Testis (tissue), 5 donors: ENCODE data around the gene RANBP17. TPM values are rescaled to one million over a fixed set of nuclear protein-coding genes. Genes with fewer than 3 reads are reported as not detected.

Experiments
- DNase-seq: peaks from one replicate; pipeline ENCODE4 v3.0.0-alpha.2; 2019
- H3K27ac ChIP-seq, 2 donors: fragments of 200-600 bp; sonication (generic); one replicate each; pipeline ENCODE4 v1.5.1; 2019
- H3K27me3 ChIP-seq: fragments of 200-600 bp; sonication (generic); one replicate; pipeline ENCODE4 v1.5.1; 2019
- H3K36me3 ChIP-seq: fragments of 200-600 bp; sonication (generic); one replicate; pipeline ENCODE4 v1.5.1; 2017; ENCODE audit warnings: low read depth; ENCODE audit errors: missing control alignments
- H3K4me1 ChIP-seq: fragments of 200-600 bp; sonication (generic); one replicate; pipeline ENCODE4 v1.5.1; 2019
- H3K4me3 ChIP-seq, 2 donors: fragments of 200-600 bp; sonication (generic); one replicate each; pipeline ENCODE4 v1.5.1; 2017 to 2019
- H3K9me3 ChIP-seq: fragments of 200-600 bp; sonication (generic); one replicate; pipeline ENCODE4 v1.5.1; 2017
- POLR2A ChIP-seq: fragments of 450-650 bp; IDR thresholded peaks from one replicate; pipeline ENCODE4 v1.6.1; 2017; ENCODE audit warnings: antibody characterized with exemption, mild to moderate bottlenecking, moderate library complexity
- WGBS, 2 donors: methylation state at CpG; one replicate each; pipeline ENCODE4 v1.1.5; 2018; 5-methylcytosine and 5-hydroxymethylcytosine counted together
- intact Hi-C: fragments of 100-400 bp; cut with DNase I; formaldehyde crosslinking; loops from one replicate; pipeline ENCODE4 v1.15.1; 2023; ENCODE audit warnings: low total_unique reads
- long read RNA-seq, 2 donors: transcript quantifications; one replicate each; lab custom pipeline, GENCODE V29; 2026
- polyA plus RNA-seq: library from polyadenylated mRNA; stranded (reverse); fragments of 350-450 nt; fragmentation: Illumina TruSeq; extraction: RNeasy Lipid Tissue Mini Kit (QIAGEN cat#74804); gene quantifications from one replicate; pipeline ENCODE4 v1.2.3, GENCODE V29; 2014; ENCODE audit warnings: low read depth, low replicate concordance; ENCODE audit not compliant: insufficient read depth
- total RNA-seq, 2 donors: library from RNA; depleted of rRNA; stranded (reverse); fragments of >200 nt; gene quantifications; one replicate each; pipeline ENCODE4 v1.2.3, GENCODE V29; 2016
- TF ChIP-seq, protein P1 (sequence below), 3 experiments: fragments of 450-650 bp in 2 of 3; fragments of 200-600 bp in 1 of 3; sonication (generic) in 1 of 3; IDR thresholded peaks; one replicate each; pipeline ENCODE4 v1.5.1; 2016 to 2019; ENCODE audit warnings: antibody characterized with exemption in 3 of 3, mild to moderate bottlenecking in 2 of 3, moderate library complexity in 1 of 3

The RANBP17 gene
- total RNA-seq, result 10 to 100 TPM; 58.2 to 63.9 TPM
- 34.1 TPM for polyA plus RNA-seq
- long read RNA-seq, donor 1, result 0 reads
- long read RNA-seq, donor 2, result 0 reads

DNA sequence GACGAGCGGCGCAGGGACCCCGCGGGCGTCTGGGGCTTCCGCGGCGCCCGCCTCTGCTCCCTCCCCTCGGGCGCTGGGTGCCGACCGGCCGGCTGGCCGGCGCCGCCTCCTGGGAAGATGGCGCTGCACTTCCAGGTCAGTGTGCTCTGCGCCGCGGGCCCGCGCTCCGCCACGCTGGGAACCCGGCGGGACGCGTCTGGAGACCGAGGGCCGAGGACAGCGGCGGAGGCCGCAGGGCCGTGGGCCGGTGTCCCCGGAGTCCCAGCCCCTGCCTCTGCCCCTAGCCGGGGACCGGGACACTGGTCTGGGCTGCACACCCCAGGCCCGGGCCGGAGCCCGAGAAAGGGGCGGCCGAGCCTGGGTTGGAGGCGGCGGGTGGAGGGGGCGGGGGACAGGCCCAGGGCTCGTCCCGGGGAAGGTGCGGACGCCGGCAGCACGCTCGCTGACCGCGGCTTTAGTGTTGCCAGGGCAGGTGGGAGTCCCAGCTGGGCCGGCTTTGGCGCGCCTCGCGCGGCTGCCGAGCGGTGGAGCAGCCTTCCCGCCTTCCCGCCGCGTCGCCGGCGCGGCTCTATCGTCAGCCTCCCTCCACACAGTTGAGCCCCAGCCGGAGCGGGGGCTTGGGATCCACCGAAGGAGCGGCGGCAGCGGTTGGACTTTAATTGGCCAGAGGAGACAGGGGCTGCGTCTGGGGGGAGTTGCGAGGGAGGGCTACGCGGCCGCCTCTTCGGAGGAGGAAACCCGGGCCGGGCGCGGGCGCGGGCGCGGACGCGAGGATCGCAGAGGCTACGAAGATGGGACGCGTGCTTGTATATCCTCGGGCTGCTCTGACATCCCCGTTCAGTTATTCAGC lies at the start of gene RANBP17:
RANBP17 (plus strand) TSS at position 102 of the 850 bp plus-strand sequence.
- Histone ChIP-seq H3K9me3 (no peaks in the 10 kb centered on the region), H3K27me3 (no peaks in the 10 kb centered on the region), H3K27ac (peak within 1 kb of the TSS; percentile 81 to 85), H3K4me3 (peak within 1 kb of the TSS; percentile 66 to 84), H3K4me1 (no peaks in the 10 kb centered on the region), H3K36me3 (no peaks in the 10 kb centered on the region)
- intact Hi-C loops, result no loop called here
- DNase-seq, result peak; percentile 55
- TF ChIP-seq, protein P1, sequence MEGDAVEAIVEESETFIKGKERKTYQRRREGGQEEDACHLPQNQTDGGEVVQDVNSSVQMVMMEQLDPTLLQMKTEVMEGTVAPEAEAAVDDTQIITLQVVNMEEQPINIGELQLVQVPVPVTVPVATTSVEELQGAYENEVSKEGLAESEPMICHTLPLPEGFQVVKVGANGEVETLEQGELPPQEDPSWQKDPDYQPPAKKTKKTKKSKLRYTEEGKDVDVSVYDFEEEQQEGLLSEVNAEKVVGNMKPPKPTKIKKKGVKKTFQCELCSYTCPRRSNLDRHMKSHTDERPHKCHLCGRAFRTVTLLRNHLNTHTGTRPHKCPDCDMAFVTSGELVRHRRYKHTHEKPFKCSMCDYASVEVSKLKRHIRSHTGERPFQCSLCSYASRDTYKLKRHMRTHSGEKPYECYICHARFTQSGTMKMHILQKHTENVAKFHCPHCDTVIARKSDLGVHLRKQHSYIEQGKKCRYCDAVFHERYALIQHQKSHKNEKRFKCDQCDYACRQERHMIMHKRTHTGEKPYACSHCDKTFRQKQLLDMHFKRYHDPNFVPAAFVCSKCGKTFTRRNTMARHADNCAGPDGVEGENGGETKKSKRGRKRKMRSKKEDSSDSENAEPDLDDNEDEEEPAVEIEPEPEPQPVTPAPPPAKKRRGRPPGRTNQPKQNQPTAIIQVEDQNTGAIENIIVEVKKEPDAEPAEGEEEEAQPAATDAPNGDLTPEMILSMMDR (IDR thresholded peaks at IDR 0.05), result no peak
- no peak for TF ChIP-seq POLR2A
- WGBS, 2 donors, result 0% methylated on average over 10 to 77 of the region's 102 CpGs

DNA sequence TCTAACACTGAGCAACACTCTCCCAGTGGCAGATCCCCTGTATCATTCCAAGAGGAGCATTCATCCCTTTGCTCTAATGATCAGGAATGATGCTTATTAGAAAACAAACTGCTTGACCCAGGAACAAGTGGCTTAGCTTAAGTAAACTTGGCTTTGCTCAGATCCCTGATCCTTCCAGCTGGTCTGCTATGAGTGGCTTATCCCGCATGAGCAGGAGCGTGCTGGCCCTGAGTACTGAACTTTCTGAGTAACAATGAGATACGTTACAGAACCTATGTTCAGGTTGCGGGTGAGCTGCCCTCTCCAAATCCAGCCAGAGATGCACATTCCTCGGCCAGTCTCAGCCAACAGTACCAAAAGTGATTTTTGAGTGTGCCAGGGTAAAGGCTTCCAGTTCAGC lies 48.6 kb upstream of the RANBP17 start:
- Histone ChIP-seq H3K9me3 (no peaks in the 10 kb centered on the region), H3K27ac (no peak overlapping the region), H3K36me3 (no peaks in the 10 kb centered on the region), H3K27me3 (no peaks in the 10 kb centered on the region), H3K4me3 (no peak overlapping the region), H3K4me1 (no peaks in the 10 kb centered on the region)
- intact Hi-C loops, result no loop called here
- no peak for DNase-seq
- TF ChIP-seq, protein P1 (IDR thresholded peaks at IDR 0.05), result no peak
- TF ChIP-seq POLR2A, result no peak
- WGBS, 2 donors, result 85 to 95% methylated on average over 5 of the region's 5 CpGs

DNA sequence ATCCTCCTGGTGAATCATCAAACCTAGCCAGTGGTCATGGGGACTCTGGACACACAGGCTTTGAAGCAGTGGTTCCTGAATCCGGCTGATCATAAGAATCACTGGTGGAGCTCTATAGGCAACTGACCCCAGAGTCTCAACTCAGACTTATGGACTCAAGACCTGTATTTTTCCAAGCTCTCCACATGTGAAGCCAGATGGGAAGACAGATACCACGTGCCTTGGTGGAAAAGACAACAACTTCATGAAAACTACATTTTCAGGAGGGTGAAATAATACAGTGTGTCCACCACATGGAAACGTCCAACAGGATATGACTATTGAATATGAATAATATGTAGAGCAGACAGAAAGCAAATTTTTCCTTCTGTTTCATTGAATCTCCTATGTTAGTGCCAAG lies 44.6 kb upstream of the RANBP17 start:
- Histone ChIP-seq H3K4me1 (no peaks in the 10 kb centered on the region), H3K27ac (no peak overlapping the region), H3K27me3 (no peaks in the 10 kb centered on the region), H3K4me3 (no peak overlapping the region), H3K9me3 (no peaks in the 10 kb centered on the region), H3K36me3 (no peaks in the 10 kb centered on the region)
- TF ChIP-seq, protein P1 (IDR thresholded peaks at IDR 0.05), result no peak
- TF ChIP-seq POLR2A, result no peak
- DNase-seq, result no peak
- 75 to 90% methylated on average over 3 of the region's 3 CpGs for WGBS, 2 donors
- intact Hi-C loops, result no loop called here

DNA sequence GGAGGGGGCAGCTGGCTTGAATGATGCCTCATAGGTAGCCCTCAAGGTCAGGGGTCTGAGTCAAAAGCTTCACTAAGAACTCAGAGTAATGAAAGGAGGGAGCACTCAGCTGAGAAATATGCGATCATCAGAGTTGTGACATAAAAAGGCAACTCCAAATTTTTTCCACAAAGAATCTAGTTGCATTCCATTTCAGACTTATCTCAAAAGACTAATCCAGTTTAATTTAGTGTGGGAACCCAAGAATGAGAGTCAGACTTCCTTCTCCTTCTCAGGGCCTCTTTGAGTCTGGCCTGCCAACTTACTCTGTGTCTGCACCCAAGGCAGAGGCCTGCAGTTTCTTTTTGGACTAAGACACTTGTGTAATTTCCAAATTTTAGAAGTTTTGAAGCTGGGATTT lies 43.6 kb upstream of the RANBP17 start:
- Histone ChIP-seq H3K27me3 (no peaks in the 10 kb centered on the region), H3K27ac (no peak overlapping the region), H3K4me3 (no peak overlapping the region), H3K4me1 (no peaks in the 10 kb centered on the region), H3K36me3 (no peaks in the 10 kb centered on the region), H3K9me3 (no peaks in the 10 kb centered on the region)
- TF ChIP-seq, protein P1 (IDR thresholded peaks at IDR 0.05), result no peak
- TF ChIP-seq POLR2A, result no peak
- WGBS, 2 donors, result 67 to 81% methylated on average over 1 of the region's 1 CpG
- no peak for DNase-seq
- intact Hi-C loops, result no loop called here
